Measurements from ENCODE around the gene ST8SIA5. TPM values are rescaled to one million over a fixed set of nuclear protein-coding genes. Genes with fewer than 3 reads are reported as not detected.

ST8SIA5 gene
- total and polyA plus RNA-seq, 2 of the 4 experiments (the other 2 are of a cell fraction) = 0.03 TPM; not detected in 1

- no TSS peak for BruUV-seq (replicated peaks)
- Histone ChIP-seq H3K4me1 (ENCODE audit: control insufficient read depth, insufficient read depth, low read length) (peaks cover 4% of the 10 kb centered on the region; the same call in 1 of the 2 replicates), H4K8ac (ENCODE audit: low read depth in 2 of 2, low read length in 2 of 2) (no peak overlapping the region), H2BK20ac (ENCODE audit: low read depth, low read length) (no peak overlapping the region), H3K79me1 (ENCODE audit: low read depth in 1 of 2, low read length in 2 of 2) (no peaks in the 10 kb centered on the region), H3K9me3 (ENCODE audit: control insufficient read depth, insufficient read depth, low read length) (no peaks in the 10 kb centered on the region), H2BK15ac (ENCODE audit: low read depth, low read length) (no peak overlapping the region), H3K4ac (ENCODE audit: low read depth, low read length) (no peak overlapping the region), H4K20me1 (ENCODE audit: insufficient read depth, low read length) (no peaks in the 10 kb centered on the region), H2BK5ac (ENCODE audit: low read depth, low read length, poor library complexity, severe bottlenecking) (no peak overlapping the region), H4K91ac (ENCODE audit: insufficient read depth, low read depth, low read length) (no peak overlapping the region), H3K9me1 (ENCODE audit: insufficient read depth, low read length) (peaks cover 10% of the 10 kb centered on the region; the same call in 1 of the 2 replicates), H3K18ac (ENCODE audit: low read depth, low read length) (no peak overlapping the region), H3K14ac (replicated peaks; ENCODE audit: low read depth, low read length) (no peak overlapping the region), H2BK120ac (ENCODE audit: low read depth, low read length) (no peak overlapping the region), H3K4me3 (ENCODE audit: insufficient read depth, low read depth, low read length) (no peak overlapping the region), H3K9ac (ENCODE audit: low read depth, low read length) (no peak overlapping the region), H2AK9ac (replicated peaks; ENCODE audit: low read depth, low read length, poor library complexity) (no peak overlapping the region), H2AK5ac (ENCODE audit: low read depth, low read length) (no peak overlapping the region), H2AFZ (replicated peaks; ENCODE audit: low read length, poor library complexity) (no peak overlapping the region), H3K27me3 (ENCODE audit: control insufficient read depth, insufficient read depth, low read length) (no peaks in the 10 kb centered on the region; the same call in 1 of the 2 replicates), H4K5ac (ENCODE audit: low read depth, low read length) (no peak overlapping the region), H3K36me3 (ENCODE audit: control insufficient read depth, insufficient read depth, low read length) (no peaks in the 10 kb centered on the region), H3K23ac (ENCODE audit: low read depth, low read length) (no peak overlapping the region), H3K4me2 (ENCODE audit: low read depth, low read length) (no peak overlapping the region), H3K27ac (ENCODE audit: insufficient read depth, low read length) (no peak overlapping the region), H3K56ac (ENCODE audit: extremely low read depth, insufficient read depth, low read length) (no peak overlapping the region)
- CTCF ChIA-PET = no interaction called here
- POLR2A ChIA-PET (ENCODE audit: unreplicated experiment) = no interaction called here
- WGBS, 2 experiments (ENCODE audit: extremely low coverage in 2 of 2, insufficient read length in 1 of 2) = no CpG with 5 or more reads among the region's 5 CpGs
- no peak for ATAC-seq (ENCODE audit: low read depth)
- intact Hi-C loops (cut with micrococcal nuclease) = no loop called here
- dilution Hi-C loops (cut with HindIII; ENCODE audit: low sequenced_read_pairs, unreplicated experiment) = no loop called here
- in situ Hi-C loops (cut with MboI; ENCODE audit: low sequenced_read_pairs) = no loop called here
- TF ChIP-seq CEBPB (IDR thresholded peaks at IDR 0.05; ENCODE audit: low read depth, low read length) (no peak), MAZ (IDR thresholded peaks at IDR 0.05; ENCODE audit: borderline replicate concordance, low read depth, low read length) (no peak), NFE2L2 (IDR thresholded peaks at IDR 0.05; ENCODE audit: low read depth, low read length) (no peak), RAD21 (IDR thresholded peaks at IDR 0.05; ENCODE audit: low read length) (no peak)
- DNase-seq = no peak
These were observed 40.5 kb downstream of the ST8SIA5 start for GRCh38 chr18:46716336-46716735.
